A673 (cell line): Measurements from ENCODE around the gene RPS4Y1. TPM values are rescaled to one million over a fixed set of nuclear protein-coding genes. Genes with fewer than 3 reads are reported as not detected.
"Not testable (repeated sequence)": the region's sequence is repeated elsewhere in the genome, so short reads cannot be mapped to it uniquely, and the experiment has no call there.

Source experiments
- BruUV-seq: library from RNA; stranded (reverse); fragments of 400-500 nt; replicated peaks from 2 replicates; lab custom pipeline; 2021; lab: Mats Ljungman, UMichigan
- CTCF ChIA-PET: fragments of 300-600 bp; sonication (Branson Sonifier 250); formaldehyde crosslinking; loops from one replicate; lab custom pipeline; 2022; ENCODE audit warnings: antibody characterized with exemption; lab: Charles Lee
- POLR2A ChIA-PET: fragments of 300-600 bp; sonication (Branson Sonifier 250); formaldehyde crosslinking; loops from one replicate; lab custom pipeline; 2022; ENCODE audit warnings: antibody characterized with exemption; ENCODE audit not compliant: low non-redundant PET; lab: Charles Lee
- DNase-seq: peaks from one replicate; pipeline ENCODE4 v3.0.0-alpha.2; 2015; ENCODE audit warnings: low spot score
- H3K27ac ChIP-seq: fragments of 200-600 bp; sonication (generic); 2 replicates; pipeline ENCODE4 v1.5.1; 2016; ENCODE audit warnings: mixed run types, low read depth, mild to moderate bottlenecking, mixed read lengths, antibody characterized with exemption, low read length; ENCODE audit not compliant: poor library complexity, severe bottlenecking
- H3K27me3 ChIP-seq: fragments of 200-600 bp; sonication (generic); replicated peaks from 2 replicates; pipeline ENCODE4 v1.6.1; 2017; ENCODE audit warnings: mixed run types, low read depth, mild to moderate bottlenecking, mixed read lengths, antibody characterized with exemption, low read length; ENCODE audit not compliant: insufficient read depth, poor library complexity
- H3K36me3 ChIP-seq: fragments of 200-600 bp; sonication (generic); 2 replicates; pipeline ENCODE4 v1.6.1; 2016; ENCODE audit warnings: mixed run types, mild to moderate bottlenecking, mixed read lengths, antibody characterized with exemption, low read length; ENCODE audit not compliant: insufficient read depth, poor library complexity, severe bottlenecking
- H3K4me1 ChIP-seq: fragments of 200-600 bp; sonication (generic); 2 replicates; pipeline ENCODE4 v1.6.1; 2017; ENCODE audit warnings: mixed run types, mild to moderate bottlenecking, mixed read lengths, antibody characterized with exemption, low read length; ENCODE audit not compliant: insufficient read depth, poor library complexity, severe bottlenecking
- H3K4me3 ChIP-seq: fragments of 200-600 bp; sonication (generic); 2 replicates; pipeline ENCODE4 v1.5.1; 2016; ENCODE audit warnings: low read depth, mixed run types, mild to moderate bottlenecking, mixed read lengths, low read length; ENCODE audit not compliant: poor library complexity, severe bottlenecking
- H3K9me3 ChIP-seq: fragments of 200-600 bp; sonication (generic); 2 replicates; pipeline ENCODE4 v1.6.1; 2016; ENCODE audit warnings: mixed run types, low read depth, mild to moderate bottlenecking, mixed read lengths, antibody characterized with exemption, low read length; ENCODE audit not compliant: poor library complexity, severe bottlenecking
- CTCF ChIP-seq: fragments of 300-800, 200-600 bp; sonication (generic); conservative IDR thresholded peaks from 2 replicates; pipeline ENCODE4 v1.5.1; 2017; ENCODE audit warnings: low read depth, mild to moderate bottlenecking, antibody characterized with exemption, low read length, moderate library complexity, mixed read lengths
- EZH2 ChIP-seq: fragments of 200-600 bp; sonication (generic); IDR thresholded peaks from 2 replicates; pipeline ENCODE4 v1.6.1; 2017; ENCODE audit warnings: borderline replicate concordance, low read depth, mild to moderate bottlenecking, mixed read lengths, antibody characterized with exemption, low read length; ENCODE audit not compliant: poor library complexity, severe bottlenecking
- intact Hi-C: fragments of 100-400 bp; cut with micrococcal nuclease; formaldehyde crosslinking; loops from one replicate; pipeline ENCODE4 v1.10.0; 2022; ENCODE audit not compliant: unreplicated experiment
- total RNA-seq: library from RNA; stranded (reverse); gene quantifications from 2 replicates; pipeline ENCODE4 v1.2.3, GENCODE V29; 2021

RPS4Y1 gene
- total RNA-seq, 1 experiment from 2014 or later = not detected

GRCh38 chrY:2868035-2868607 is 26.7 kb downstream of the RPS4Y1 start:
- no peak for TF ChIP-seq CTCF
- no peak overlapping the region for H3K27ac ChIP-seq
- H3K36me3 ChIP-seq = no peaks in the 10 kb centered on the region
- intact Hi-C loops = no loop called here
- no peaks in the 10 kb centered on the region for H3K27me3 ChIP-seq
- no peaks in the 10 kb centered on the region for H3K4me1 ChIP-seq
- no peak overlapping the region for H3K4me3 ChIP-seq
- DNase-seq = no peak
- no TSS peak for BruUV-seq
- H3K9me3 ChIP-seq = no peaks in the 10 kb centered on the region
- ChIA-PET POLR2A (no interaction called here), CTCF (no interaction called here)

DNA sequence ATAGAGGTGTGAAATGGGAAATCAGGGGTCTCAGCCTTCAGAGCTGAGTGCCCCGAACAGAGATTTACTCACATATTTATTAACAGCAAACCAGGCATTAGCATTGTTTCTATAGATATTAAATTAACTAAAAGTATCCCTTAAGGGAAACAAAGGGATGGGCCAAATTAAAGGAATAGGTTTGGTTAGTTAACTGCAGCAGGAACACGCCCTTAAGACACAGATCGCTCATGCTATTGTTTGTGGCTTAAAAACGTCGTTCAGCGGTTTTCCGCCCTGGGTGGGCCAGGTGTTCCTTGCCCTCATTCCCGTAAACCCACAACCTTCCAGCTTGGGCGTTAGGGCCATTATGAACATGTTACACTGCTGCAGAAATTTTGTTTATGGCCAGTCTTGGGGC is 30.8 kb downstream of the RPS4Y1 start:
- DNase-seq, CTCF ChIA-PET, H3K27ac ChIP-seq, POLR2A ChIA-PET, intact Hi-C loops, H3K4me3 ChIP-seq, H3K36me3 ChIP-seq, H3K4me1 ChIP-seq, H3K27me3 ChIP-seq, H3K9me3 ChIP-seq, BruUV-seq: not testable (repeated sequence)

- H3K36me3 ChIP-seq = no peaks in the 10 kb centered on the region
- no TSS peak for BruUV-seq
- no peaks in the 10 kb centered on the region for H3K9me3 ChIP-seq
- CTCF ChIA-PET = no interaction called here
- TF ChIP-seq EZH2 (no peak), CTCF (no peak)
- H3K27me3 ChIP-seq = no peaks in the 10 kb centered on the region
- POLR2A ChIA-PET = no interaction called here
- no peak for DNase-seq
- intact Hi-C loops = no loop called here
- H3K4me1 ChIP-seq = no peaks in the 10 kb centered on the region
- H3K4me3 ChIP-seq = no peak overlapping the region
- H3K27ac ChIP-seq = no peak overlapping the region
These were observed 32.8 kb downstream of the RPS4Y1 start for GRCh38 chrY:2874211-2874610.

DNA sequence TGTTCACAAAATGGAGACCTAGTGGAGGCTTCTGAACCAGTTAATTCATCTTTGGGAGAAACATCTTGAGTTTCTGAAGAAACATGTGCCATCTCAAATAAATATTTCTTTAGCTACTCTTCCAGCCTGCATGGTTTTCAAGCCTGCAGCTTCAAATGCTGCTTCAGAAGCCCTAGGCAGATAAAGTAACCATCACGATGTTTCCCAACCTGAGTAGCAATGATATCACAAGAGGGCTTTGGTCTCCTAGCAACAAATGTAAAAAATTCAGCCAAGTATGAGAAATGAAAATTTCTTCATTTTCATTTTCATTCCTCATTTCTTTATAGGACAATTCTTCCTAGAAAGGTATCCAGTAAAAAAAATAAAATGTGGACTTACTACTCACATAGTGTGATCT is 42.2 kb downstream of the RPS4Y1 start:
- TF ChIP-seq EZH2 = no peak
- no peak for TF ChIP-seq CTCF
- POLR2A ChIA-PET = no interaction called here
- Histone ChIP-seq H3K4me1 (no peaks in the 10 kb centered on the region), H3K9me3 (no peaks in the 10 kb centered on the region), H3K36me3 (no peaks in the 10 kb centered on the region), H3K27me3 (no peaks in the 10 kb centered on the region), H3K4me3 (no peak overlapping the region), H3K27ac (no peak overlapping the region)
- CTCF ChIA-PET = no interaction called here
- no peak for DNase-seq
- intact Hi-C loops = no loop called here
- BruUV-seq = no TSS peak
